Thoracic aorta endothelial cell (primary cell): ENCODE results near the gene KCNE5. TPM values are rescaled to one million over a fixed set of nuclear protein-coding genes. Genes with fewer than 3 reads are reported as not detected.

Experiments used
- small RNA-seq: library from RNA; depleted of rRNA; stranded (forward); fragments of <200 nt; gene quantifications from one replicate; pipeline ENCODE3, GENCODE V24; 2012
- total RNA-seq: library from RNA; depleted of rRNA; stranded (reverse); fragments of >200 nt; gene quantifications from 2 replicates; pipeline ENCODE4 v1.2.3, GENCODE V29; 2012

KCNE5 gene
- 0.27 and 0.36 TPM in 2 replicates for total RNA-seq

GRCh38 chrX:109624641-109625616 is at the start of gene KCNE5:
TSS of gene KCNE5 (minus strand) at chrX:109625172. CDS start at chrX:109625020, 152 bp downstream.

Small RNA genes lying within 50 kb of the gene (small RNA-seq; reads per million reads assigned to genes)
- not detected for gene AL118496.2

Other genes with a start within 250 kb of the KCNE5 start
- gene GUCY2F, start 143.1 kb downstream of the KCNE5 start, total RNA-seq: under 0.01 TPM in 1 of 2 replicates, not detected in the other
- gene NXT2, start 88.3 kb downstream of the KCNE5 start, total RNA-seq: 7.3 and 11.3 TPM in 2 replicates
- 176 and 206 TPM in 2 replicates for gene ACSL4, start 108.1 kb upstream of the KCNE5 start, total RNA-seq